AG04450 (cell line): Measurements from ENCODE around the gene SHROOM1. TPM values are rescaled to one million over a fixed set of nuclear protein-coding genes. Genes with fewer than 3 reads are reported as not detected.

Experiments used
- CTCF ChIA-PET: fragments of 300-600, 350-600 bp; formaldehyde crosslinking; extraction: SDS; loops from one replicate; lab custom pipeline; 2022; ENCODE audit warnings: antibody characterized with exemption, inconsistent platforms; lab: Charles Lee
- POLR2A ChIA-PET: fragments of 350-600 bp; formaldehyde crosslinking; extraction: SDS; loops from one replicate; lab custom pipeline; 2021; ENCODE audit warnings: antibody characterized with exemption, inconsistent platforms; lab: Yijun Ruan, JAX
- DNase-seq: peaks from one replicate; pipeline ENCODE4 v3.0.0-alpha.2; 2011; ENCODE audit warnings: low read depth, low spot score
- H3K27ac ChIP-seq: one replicate; pipeline ENCODE4 v1.5.1; 2012; ENCODE audit warnings: low read depth, low read length, control low read depth
- H3K27me3 ChIP-seq: one replicate; pipeline ENCODE4 v1.6.0; 2012; ENCODE audit warnings: low read length; ENCODE audit not compliant: control insufficient read depth, insufficient read depth
- H3K4me3 ChIP-seq: 2 replicates; pipeline ENCODE4 v1.5.1; 2011; ENCODE audit warnings: mild to moderate bottlenecking, low read depth, low read length, control low read depth
- H3K9me3 ChIP-seq: 2 replicates; pipeline ENCODE4 v1.5.1; 2012; ENCODE audit warnings: low read length; ENCODE audit not compliant: control insufficient read depth, insufficient read depth
- CTCF ChIP-seq: IDR thresholded peaks from 2 replicates; pipeline ENCODE4 v1.5.1; 2011; ENCODE audit warnings: low read depth, low read length, control low read depth, inconsistent platforms
- polyA plus RNA-seq: library from polyadenylated mRNA; depleted of rRNA; stranded (reverse); fragments of >200 nt; gene quantifications from 2 replicates; pipeline ENCODE4 v1.2.3, GENCODE V29; 2011; rRNA removed
- small RNA-seq: library from RNA; depleted of rRNA; stranded (forward); fragments of <200 nt; gene quantifications from one replicate; pipeline ENCODE3, GENCODE V24; 2012; ENCODE audit warnings: low read depth; ENCODE audit not compliant: insufficient read length

Gene SHROOM1
- polyA plus RNA-seq, 1 experiment = 4.5 TPM

DNA sequence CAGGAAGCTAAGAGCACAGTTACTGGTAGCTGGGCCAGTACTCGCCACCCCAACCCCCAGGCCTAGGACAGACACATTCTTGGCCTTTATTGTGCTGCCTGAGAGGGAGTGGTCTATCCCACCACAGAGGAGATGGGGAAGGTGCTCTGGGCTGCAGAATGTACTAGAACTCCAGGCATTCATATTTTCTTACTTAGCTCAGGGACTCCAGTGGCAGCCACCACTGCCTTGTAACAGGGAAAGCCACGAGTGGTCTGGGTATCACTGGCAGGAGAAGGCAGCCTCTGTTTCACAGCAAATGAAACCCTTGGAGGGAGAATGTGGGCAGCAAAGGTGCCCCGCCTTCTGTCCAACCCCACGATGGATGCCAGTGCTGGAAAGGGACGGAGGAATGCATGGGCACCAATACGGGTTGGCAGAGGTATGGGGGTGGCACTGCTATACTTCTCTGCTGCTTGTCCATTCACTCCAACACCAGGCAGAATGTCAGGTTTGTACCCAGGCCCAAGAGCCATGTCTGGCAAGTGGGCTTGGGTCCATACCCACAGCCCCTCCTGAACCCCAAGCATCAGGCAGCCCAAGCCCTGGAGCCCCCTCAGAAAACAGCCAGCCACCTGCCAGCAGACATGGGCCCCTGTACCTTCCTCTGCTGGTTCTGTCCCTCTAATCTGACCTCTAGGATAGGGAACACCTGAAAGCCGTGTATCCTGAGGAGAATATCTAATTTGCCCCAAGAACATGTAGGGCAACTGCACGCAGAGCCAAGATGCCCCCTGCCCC lies 58.0 kb downstream of the SHROOM1 start:
- no peaks in the 10 kb centered on the region for H3K27me3 ChIP-seq
- CTCF ChIA-PET = interaction anchor here (1.3 to 1.6 kb wide), 2 partner anchors 47 to 48 kb away, joined by 3 to 5 read pairs; no protein-coding TSS in a partner anchor
- no peak for TF ChIP-seq CTCF
- no peak overlapping the region for H3K4me3 ChIP-seq
- POLR2A ChIA-PET = no interaction called here
- DNase-seq = no peak
- H3K27ac ChIP-seq = no peak overlapping the region
- H3K9me3 ChIP-seq = no peaks in the 10 kb centered on the region

Small RNAs within 50 kb of the gene (small RNA-seq; reads per million reads assigned to genes)
- gene RNA5SP192 = not detected

Other genes starting within 250 kb of the SHROOM1 start
- not detected in 2 replicates for gene IL13, start 172.5 kb downstream of the SHROOM1 start, polyA plus RNA-seq
- gene IL4, start 156.7 kb downstream of the SHROOM1 start, polyA plus RNA-seq = not detected in 2 replicates
- 6.7 and 8.9 TPM in 2 replicates for gene KIF3A, start 93.1 kb downstream of the SHROOM1 start, polyA plus RNA-seq
- not detected in 2 replicates for gene CCNI2, start 83.2 kb downstream of the SHROOM1 start, polyA plus RNA-seq
- 62.4 and 70.0 TPM in 2 replicates for gene SEPTIN8, start 53.4 kb downstream of the SHROOM1 start, polyA plus RNA-seq
- gene SOWAHA, start 17.3 kb downstream of the SHROOM1 start, polyA plus RNA-seq = 0.05 TPM in 1 of 2 replicates, not detected in the other
- gene GDF9, start 35.8 kb upstream of the SHROOM1 start, polyA plus RNA-seq = 0.14 and 0.15 TPM in 2 replicates
- 318 and 329 TPM in 2 replicates for gene UQCRQ, start 36.0 kb upstream of the SHROOM1 start, polyA plus RNA-seq
- gene LEAP2, start 43.0 kb upstream of the SHROOM1 start, polyA plus RNA-seq = 0.61 and 0.91 TPM in 2 replicates
- gene AFF4, start 133.0 kb upstream of the SHROOM1 start, polyA plus RNA-seq = 57.6 and 62.3 TPM in 2 replicates
- 27.7 and 28.8 TPM in 2 replicates for gene ZCCHC10, start 195.9 kb upstream of the SHROOM1 start, polyA plus RNA-seq
- 63.8 and 96.9 TPM in 2 replicates for gene HSPA4, start 221.4 kb upstream of the SHROOM1 start, polyA plus RNA-seq